ENCODE results near the gene RSPH10B.
"Not testable (repeated sequence)": the region's sequence is repeated elsewhere in the genome, so short reads cannot be mapped to it uniquely, and the experiment has no call there.

The RSPH10B gene

DNA sequence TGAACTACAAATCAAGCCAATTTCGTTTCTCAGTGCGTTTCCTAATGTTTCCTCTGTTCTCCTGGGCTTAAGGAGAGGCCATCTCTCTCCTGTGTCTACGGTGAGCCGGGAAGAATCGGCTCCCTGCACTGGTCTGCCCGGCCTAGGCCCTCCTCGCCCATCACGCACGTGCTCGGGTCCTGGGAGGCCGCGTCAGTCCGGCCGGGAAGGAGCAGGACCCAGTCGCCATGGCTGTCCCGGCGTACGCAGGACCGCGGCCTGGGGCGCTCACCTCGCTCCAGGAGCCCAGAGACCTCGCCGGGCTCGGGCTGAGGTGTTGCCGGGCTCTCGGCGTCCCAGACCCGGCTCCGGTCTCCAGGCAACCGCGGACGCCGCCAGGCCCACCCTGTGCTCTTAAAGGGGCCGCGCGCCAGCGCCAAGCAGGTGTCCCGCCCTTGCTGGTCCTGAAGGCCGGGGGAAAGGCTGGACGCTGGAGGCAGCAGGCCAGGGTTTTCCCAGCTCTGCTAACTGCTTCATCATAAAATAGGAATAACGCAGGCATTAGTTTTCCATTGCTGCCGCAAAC is at the start of gene RSPH10B:
TSS of gene RSPH10B (minus strand) at position 343 of the 565 bp plus-strand sequence. CDS start 3,573 bp downstream, outside the sequence.
- H3K27ac ChIP-seq; DNase-seq (ENCODE audit: low read depth, low spot score): not testable (repeated sequence)

DNA sequence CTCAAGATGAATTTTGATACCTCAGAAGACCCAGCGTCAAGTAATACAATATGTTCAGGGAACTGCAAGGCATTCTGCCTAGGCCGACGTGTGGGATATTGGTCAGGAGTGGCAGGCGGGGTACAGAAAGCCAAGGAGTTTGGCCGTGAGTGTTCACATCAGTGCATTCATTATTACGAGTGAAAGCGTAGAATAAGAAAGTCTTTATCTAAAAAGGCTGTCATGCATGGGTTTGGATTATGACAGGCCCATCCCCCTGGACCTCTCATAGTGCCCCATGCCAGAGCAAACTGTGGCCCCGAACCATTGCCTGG is 46.1 kb upstream of the RSPH10B start:
- DNase-seq (ENCODE audit: low read depth, low spot score), result no peak
- peak overlapping the region; percentile 97 for H3K27ac ChIP-seq

DNA sequence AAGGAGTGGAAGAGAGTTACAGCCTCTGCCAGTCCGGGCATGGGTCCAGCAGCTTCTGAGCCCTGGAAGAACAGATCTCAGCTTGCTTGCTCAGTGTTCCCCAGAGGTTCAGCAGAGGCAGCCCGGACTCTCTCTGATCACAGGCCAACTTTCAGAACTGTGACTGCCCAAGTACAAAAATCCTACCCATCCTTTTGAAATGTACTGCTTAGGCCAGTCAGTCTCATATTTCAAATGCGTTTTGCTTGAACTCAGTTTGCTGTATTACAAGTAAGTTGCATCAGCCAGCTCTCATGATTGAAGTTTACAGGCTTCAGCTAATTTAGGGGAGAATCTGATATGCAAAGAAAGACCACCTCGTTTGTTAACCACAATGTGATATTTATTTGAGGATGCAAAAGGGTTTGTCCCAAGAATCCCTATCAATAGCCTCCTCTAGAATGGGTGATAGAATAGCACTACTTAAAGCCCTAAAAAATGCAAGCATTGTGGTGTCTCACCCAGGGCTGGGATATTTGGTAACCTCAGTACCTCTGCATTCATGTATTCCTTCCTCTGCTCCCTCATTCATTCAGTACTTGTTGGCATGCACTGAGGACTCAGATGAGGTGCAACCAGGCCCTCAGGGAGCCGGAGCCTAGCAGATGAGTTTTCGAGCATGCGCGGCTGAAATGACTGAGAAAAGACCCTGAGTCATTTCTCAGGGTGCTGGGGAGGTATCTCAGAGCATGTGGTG is 45.6 kb upstream of the RSPH10B start:
- H3K27ac ChIP-seq, result peak overlapping the region; percentile 97
- DNase-seq (ENCODE audit: low read depth, low spot score), result no peak

GRCh38 chr7:6012355-6013104 is 42.0 kb upstream of the RSPH10B start:
- DNase-seq (ENCODE audit: low read depth, low spot score), result no peak

DNA sequence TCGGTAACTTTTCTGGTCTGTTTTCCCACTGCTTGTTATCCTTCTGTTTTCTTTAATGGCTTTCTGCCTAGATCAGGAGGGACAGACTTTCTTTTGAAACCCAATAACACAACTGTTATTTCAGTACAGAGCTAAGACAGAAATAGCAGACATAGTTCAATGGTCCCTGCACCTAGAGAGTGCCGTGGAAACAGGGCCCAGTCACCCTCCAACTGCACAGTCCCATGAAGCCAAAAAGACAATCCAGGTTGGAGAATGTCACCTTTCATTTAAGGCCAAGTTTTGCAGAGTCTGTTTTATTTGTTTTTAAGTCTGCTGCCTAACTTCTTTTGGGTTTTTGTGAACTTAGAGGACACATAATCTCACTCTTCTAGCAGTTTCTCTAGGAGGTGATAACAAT is 41.1 kb upstream of the RSPH10B start:
- no peak overlapping the region for H3K27ac ChIP-seq
- no peak for DNase-seq (ENCODE audit: low read depth, low spot score)

More at GRCh38 chr7:6012355-6013104, 42.0 kb upstream of the RSPH10B start:
- H3K27ac ChIP-seq, result no peak overlapping the region

DNA sequence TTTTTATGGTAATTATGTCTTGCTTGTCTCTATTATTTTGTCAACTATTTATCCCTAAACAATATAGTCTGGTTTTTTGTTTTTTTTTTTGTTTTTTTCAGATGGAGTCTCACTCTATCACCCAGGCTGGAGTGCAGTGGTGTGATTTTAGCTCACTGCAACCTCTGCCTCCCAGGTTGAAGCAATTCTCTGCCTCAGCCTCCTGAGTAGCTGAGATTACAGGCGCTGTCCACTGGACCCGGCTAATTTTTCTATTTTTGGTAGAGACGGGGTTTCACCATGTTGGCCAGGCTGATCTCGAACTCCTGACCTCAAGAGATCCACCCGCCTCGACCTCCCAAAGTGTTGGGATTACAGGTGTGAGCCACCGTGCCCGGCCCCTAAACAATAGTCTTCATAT is 39.9 kb upstream of the RSPH10B start:
- H3K27ac ChIP-seq, result peak overlapping the region; percentile 85
- DNase-seq (ENCODE audit: low read depth, low spot score), result not testable (repeated sequence)

DNA sequence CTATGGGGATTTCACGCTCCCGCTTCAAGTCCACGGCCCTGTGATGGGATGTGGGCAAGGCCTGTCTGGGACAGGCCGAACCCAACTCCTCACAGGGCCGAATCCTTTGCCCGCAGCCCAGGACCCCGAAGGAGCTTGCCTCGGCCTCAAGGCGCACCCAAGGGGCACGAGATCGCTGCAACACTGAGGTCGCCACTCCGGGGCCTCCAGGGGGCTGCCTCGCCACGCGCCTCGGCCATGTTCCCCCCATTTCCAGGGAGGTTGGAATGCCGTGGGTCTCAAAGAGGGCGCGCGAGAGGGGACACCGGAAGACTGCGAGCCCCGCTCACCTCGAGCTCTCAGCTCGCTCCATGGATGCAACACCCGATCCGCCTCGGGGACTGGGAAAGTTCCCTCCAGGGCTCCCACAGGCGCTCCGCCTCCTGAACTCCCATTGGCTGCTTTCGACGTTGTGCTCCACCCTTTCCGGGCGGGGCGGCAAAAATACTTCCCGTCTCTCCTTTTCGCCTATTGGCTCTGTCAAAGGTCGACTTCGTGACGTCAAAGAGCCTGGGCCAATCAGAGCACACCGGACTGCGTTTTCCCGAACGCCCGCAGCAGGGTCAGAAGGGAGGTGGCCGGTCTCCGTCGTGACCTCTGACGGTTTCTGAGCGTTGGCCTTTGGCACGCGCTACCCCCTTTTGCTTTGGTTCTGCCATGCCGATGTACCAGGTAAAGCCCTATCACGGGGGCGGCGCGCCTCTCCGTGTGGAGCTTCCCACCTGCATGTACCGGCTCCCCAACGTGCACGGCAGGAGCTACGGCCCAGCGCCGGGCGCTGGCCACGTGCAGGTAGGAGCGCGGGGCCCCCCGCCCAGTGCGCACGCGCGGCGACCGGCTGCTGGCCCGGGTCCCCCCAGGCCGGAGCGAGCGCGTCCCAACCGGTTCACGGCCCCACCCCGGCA is 38.5 kb upstream of the RSPH10B start, which contains the start of the genes AIMP2 and PMS2:
TSS of gene AIMP2 (plus strand) at position 605 of the 944 bp plus-strand sequence. CDS start at position 697, 92 bp downstream.
TSS of gene PMS2 (minus strand) at position 382 of the 944 bp plus-strand sequence. CDS start at position 352, 30 bp downstream.
- H3K27ac ChIP-seq, result peak within 1 kb of the TSS; percentile 85
- peak; percentile 89 for DNase-seq (ENCODE audit: low read depth, low spot score)

- not testable (repeated sequence) for DNase-seq (ENCODE audit: low read depth, low spot score)
- peak overlapping the region; percentile 85 for H3K27ac ChIP-seq
Observed at GRCh38 chr7:6007835-6008590, 37.5 kb upstream of the RSPH10B start.

GRCh38 chr7:6007386-6007785 is 36.9 kb upstream of the RSPH10B start:
- no peak overlapping the region for H3K27ac ChIP-seq
- no peak for DNase-seq (ENCODE audit: low read depth, low spot score)

GRCh38 chr7:5997210-5997808 is 26.8 kb upstream of the RSPH10B start:
- DNase-seq (ENCODE audit: low read depth, low spot score), result no peak

GRCh38 chr7:5987061-5987460 is 16.6 kb upstream of the RSPH10B start:
- DNase-seq (ENCODE audit: low read depth, low spot score); H3K27ac ChIP-seq: not testable (repeated sequence)

More at GRCh38 chr7:5997210-5997808, 26.8 kb upstream of the RSPH10B start:
- no peak overlapping the region for H3K27ac ChIP-seq

GRCh38 chr7:5979680-5980314 is 9.3 kb upstream of the RSPH10B start:
- not testable (repeated sequence) for H3K27ac ChIP-seq; DNase-seq (ENCODE audit: low read depth, low spot score)

DNA sequence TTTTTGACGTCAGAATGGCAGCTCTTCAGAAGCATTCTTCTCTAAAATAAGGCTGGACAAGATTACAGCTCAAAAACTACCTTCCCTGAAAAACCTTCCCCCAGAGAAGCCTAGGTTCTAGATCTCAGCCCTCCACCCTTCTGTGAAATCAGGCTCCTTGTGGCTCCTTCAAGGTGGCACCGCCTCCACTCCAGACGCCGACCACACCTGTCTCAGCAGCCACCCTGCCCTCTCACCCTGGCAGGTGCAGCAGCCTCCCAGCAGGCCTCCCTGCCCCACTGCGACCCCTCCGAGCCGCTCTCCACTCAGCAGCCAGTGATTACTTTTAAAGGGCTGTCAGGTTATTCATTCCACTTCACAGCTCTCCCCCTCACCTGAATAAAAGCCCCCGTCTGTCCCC is 3.1 kb upstream of the RSPH10B start:
- not testable (repeated sequence) for H3K27ac ChIP-seq; DNase-seq (ENCODE audit: low read depth, low spot score)

- DNase-seq (ENCODE audit: low read depth, low spot score); H3K27ac ChIP-seq: not testable (repeated sequence)
Observed at GRCh38 chr7:5963810-5964209, 6.7 kb downstream of the RSPH10B start.

DNA sequence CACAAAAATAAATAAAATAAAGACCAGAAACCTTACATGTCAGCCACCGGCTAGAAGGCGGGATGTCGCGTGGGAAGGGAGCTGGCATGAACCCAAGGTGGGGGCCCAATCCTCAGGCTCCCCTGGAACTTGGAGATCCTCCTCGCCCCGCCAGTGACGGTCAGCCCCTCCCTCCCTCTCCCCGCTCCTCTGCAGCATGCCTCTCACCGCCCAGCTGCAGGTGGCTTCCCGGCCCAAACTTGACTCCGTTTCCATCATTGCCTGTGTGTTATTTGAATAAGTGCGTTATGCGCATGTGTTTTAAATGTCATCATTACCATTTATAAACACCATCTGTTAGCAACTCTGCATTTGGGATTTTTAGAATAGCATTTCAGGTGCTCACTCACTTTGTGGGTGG is 7.3 kb downstream of the RSPH10B start:
- DNase-seq (ENCODE audit: low read depth, low spot score); H3K27ac ChIP-seq: not testable (repeated sequence)

DNA sequence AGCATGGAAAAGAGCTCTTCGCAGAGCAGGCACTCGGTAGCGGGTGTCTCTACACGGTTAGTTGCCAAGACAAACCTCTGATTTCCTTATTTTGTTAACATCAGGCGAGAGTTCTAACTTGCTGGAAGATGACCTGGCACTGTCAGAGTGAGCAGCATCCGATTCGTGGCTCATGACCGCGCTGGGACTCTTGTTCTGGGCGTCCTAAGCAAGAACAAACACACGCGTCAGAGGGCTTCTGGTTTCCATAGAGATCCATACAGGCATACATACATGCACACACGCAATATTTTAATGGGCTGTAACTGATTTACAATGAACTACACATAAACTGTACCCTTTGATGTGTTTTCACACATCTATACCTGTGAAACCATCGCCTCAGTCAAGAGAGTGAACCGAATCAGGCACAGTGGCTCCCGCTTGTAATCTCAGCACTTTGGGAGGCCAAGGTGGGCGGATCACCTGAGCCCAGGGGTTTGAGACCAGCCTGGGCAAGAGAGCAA is 35.5 kb downstream of the RSPH10B start:
- H3K27ac ChIP-seq; DNase-seq (ENCODE audit: low read depth, low spot score): not testable (repeated sequence)

- not testable (repeated sequence) for H3K27ac ChIP-seq; DNase-seq (ENCODE audit: low read depth, low spot score)
Observed at GRCh38 chr7:5931905-5932644, 38.4 kb downstream of the RSPH10B start.
